A673 (cell line): ENCODE data around the gene P2RY11. TPM values are rescaled to one million over a fixed set of nuclear protein-coding genes. Genes with fewer than 3 reads are reported as not detected.

Source experiments
- BruUV-seq: library from RNA; stranded (reverse); fragments of 400-500 nt; replicated peaks from 2 replicates; lab custom pipeline; 2021; lab: Mats Ljungman, UMichigan
- CTCF ChIA-PET: fragments of 300-600 bp; sonication (Branson Sonifier 250); formaldehyde crosslinking; loops from one replicate; lab custom pipeline; 2022; ENCODE audit warnings: antibody characterized with exemption; lab: Charles Lee
- POLR2A ChIA-PET: fragments of 300-600 bp; sonication (Branson Sonifier 250); formaldehyde crosslinking; loops from one replicate; lab custom pipeline; 2022; ENCODE audit warnings: antibody characterized with exemption; ENCODE audit not compliant: low non-redundant PET; lab: Charles Lee
- DNase-seq: peaks from one replicate; pipeline ENCODE4 v3.0.0-alpha.2; 2015; ENCODE audit warnings: low spot score
- H3K27ac ChIP-seq: fragments of 200-600 bp; sonication (generic); 2 replicates; pipeline ENCODE4 v1.5.1; 2016; ENCODE audit warnings: mixed run types, low read depth, mild to moderate bottlenecking, mixed read lengths, antibody characterized with exemption, low read length; ENCODE audit not compliant: poor library complexity, severe bottlenecking
- H3K27me3 ChIP-seq: fragments of 200-600 bp; sonication (generic); replicated peaks from 2 replicates; pipeline ENCODE4 v1.6.1; 2017; ENCODE audit warnings: mixed run types, low read depth, mild to moderate bottlenecking, mixed read lengths, antibody characterized with exemption, low read length; ENCODE audit not compliant: insufficient read depth, poor library complexity
- H3K36me3 ChIP-seq: fragments of 200-600 bp; sonication (generic); 2 replicates; pipeline ENCODE4 v1.6.1; 2016; ENCODE audit warnings: mixed run types, mild to moderate bottlenecking, mixed read lengths, antibody characterized with exemption, low read length; ENCODE audit not compliant: insufficient read depth, poor library complexity, severe bottlenecking
- H3K4me1 ChIP-seq: fragments of 200-600 bp; sonication (generic); 2 replicates; pipeline ENCODE4 v1.6.1; 2017; ENCODE audit warnings: mixed run types, mild to moderate bottlenecking, mixed read lengths, antibody characterized with exemption, low read length; ENCODE audit not compliant: insufficient read depth, poor library complexity, severe bottlenecking
- H3K4me3 ChIP-seq: fragments of 200-600 bp; sonication (generic); 2 replicates; pipeline ENCODE4 v1.5.1; 2016; ENCODE audit warnings: low read depth, mixed run types, mild to moderate bottlenecking, mixed read lengths, low read length; ENCODE audit not compliant: poor library complexity, severe bottlenecking
- H3K9me3 ChIP-seq: fragments of 200-600 bp; sonication (generic); 2 replicates; pipeline ENCODE4 v1.6.1; 2016; ENCODE audit warnings: mixed run types, low read depth, mild to moderate bottlenecking, mixed read lengths, antibody characterized with exemption, low read length; ENCODE audit not compliant: poor library complexity, severe bottlenecking
- CTCF ChIP-seq: fragments of 300-800, 200-600 bp; sonication (generic); conservative IDR thresholded peaks from 2 replicates; pipeline ENCODE4 v1.5.1; 2017; ENCODE audit warnings: low read depth, mild to moderate bottlenecking, antibody characterized with exemption, low read length, moderate library complexity, mixed read lengths
- EZH2 ChIP-seq: fragments of 200-600 bp; sonication (generic); IDR thresholded peaks from 2 replicates; pipeline ENCODE4 v1.6.1; 2017; ENCODE audit warnings: borderline replicate concordance, low read depth, mild to moderate bottlenecking, mixed read lengths, antibody characterized with exemption, low read length; ENCODE audit not compliant: poor library complexity, severe bottlenecking
- intact Hi-C: fragments of 100-400 bp; cut with micrococcal nuclease; formaldehyde crosslinking; loops from one replicate; pipeline ENCODE4 v1.10.0; 2022; ENCODE audit not compliant: unreplicated experiment
- total RNA-seq: library from RNA; stranded (reverse); gene quantifications from 2 replicates; pipeline ENCODE4 v1.2.3, GENCODE V29; 2021

The P2RY11 gene
- total RNA-seq, 1 experiment from 2014 or later, result 39.4 TPM

- H3K27me3 ChIP-seq, result no peaks in the 10 kb centered on the region
- no peak overlapping the region for H3K27ac ChIP-seq
- TF ChIP-seq EZH2, result no peak
- BruUV-seq, result no TSS peak
- H3K4me3 ChIP-seq, result no peak overlapping the region
- no peaks in the 10 kb centered on the region for H3K4me1 ChIP-seq
- ChIA-PET CTCF (no interaction called here), POLR2A (interaction anchor here (0.5 kb wide), 1 partner anchor 234 kb away, joined by 14 read pairs; no protein-coding TSS in a partner anchor)
- H3K36me3 ChIP-seq, result peaks cover 98% of the 10 kb centered on the region
- DNase-seq, result no peak
- intact Hi-C loops, result no loop called here
- no peaks in the 10 kb centered on the region for H3K9me3 ChIP-seq
These were observed 31.3 kb downstream of the P2RY11 start for GRCh38 chr19:10142701-10143375.

- DNase-seq, result no peak
- POLR2A ChIA-PET, result no interaction called here
- Histone ChIP-seq H3K36me3 (peaks cover 94% of the 10 kb centered on the region), H3K4me3 (no peak overlapping the region), H3K27me3 (no peaks in the 10 kb centered on the region), H3K9me3 (no peaks in the 10 kb centered on the region), H3K27ac (no peak overlapping the region), H3K4me1 (no peaks in the 10 kb centered on the region)
- BruUV-seq, result no TSS peak
- CTCF ChIA-PET, result no interaction called here
- intact Hi-C loops, result no loop called here
- TF ChIP-seq EZH2 (no peak), CTCF (no peak)
These were observed 32.2 kb downstream of the P2RY11 start for GRCh38 chr19:10143681-10144080.

GRCh38 chr19:10144361-10144760 lies 32.9 kb downstream of the P2RY11 start:
- no peak overlapping the region for H3K27ac ChIP-seq
- no peaks in the 10 kb centered on the region for H3K27me3 ChIP-seq
- BruUV-seq, result no TSS peak
- POLR2A ChIA-PET, result no interaction called here
- H3K9me3 ChIP-seq, result no peaks in the 10 kb centered on the region
- intact Hi-C loops, result no loop called here
- TF ChIP-seq CTCF (no peak), EZH2 (no peak)
- H3K4me3 ChIP-seq, result no peak overlapping the region
- no peaks in the 10 kb centered on the region for H3K4me1 ChIP-seq
- peaks cover 94% of the 10 kb centered on the region for H3K36me3 ChIP-seq
- DNase-seq, result no peak
- CTCF ChIA-PET, result no interaction called here

GRCh38 chr19:10145031-10145430 lies 33.5 kb downstream of the P2RY11 start:
- Histone ChIP-seq H3K4me1 (no peaks in the 10 kb centered on the region), H3K4me3 (no peak overlapping the region), H3K27ac (no peak overlapping the region), H3K36me3 (peaks cover 94% of the 10 kb centered on the region), H3K9me3 (no peaks in the 10 kb centered on the region), H3K27me3 (no peaks in the 10 kb centered on the region)
- CTCF ChIA-PET, result no interaction called here
- TF ChIP-seq EZH2, result no peak
- no peak for TF ChIP-seq CTCF
- no TSS peak for BruUV-seq
- POLR2A ChIA-PET, result no interaction called here
- intact Hi-C loops, result no loop called here
- DNase-seq, result no peak
